Ishikawa (cell line): ENCODE data around the gene ZBTB16.

ENCODE experiments used
- CEBPB ChIP-seq: IDR thresholded peaks from 2 replicates; pipeline ENCODE4 v1.6.1; 2012
- CREB1 ChIP-seq: IDR thresholded peaks from 2 replicates; pipeline ENCODE4 v1.6.1; 2012; ENCODE audit warnings: low read depth
- EGR1 ChIP-seq: IDR thresholded peaks from 2 replicates; pipeline ENCODE4 v1.6.1; 2012
- EP300 ChIP-seq: IDR thresholded peaks from 2 replicates; pipeline ENCODE4 v1.6.1; 2012; ENCODE audit warnings: borderline replicate concordance
- FOXM1 ChIP-seq: IDR thresholded peaks from 2 replicates; pipeline ENCODE4 v1.6.1; 2012; ENCODE audit warnings: low read depth, borderline replicate concordance
- NFIC ChIP-seq: IDR thresholded peaks from 2 replicates; pipeline ENCODE4 v1.6.1; 2012
- RAD21 ChIP-seq: IDR thresholded peaks from 2 replicates; pipeline ENCODE4 v1.6.1; 2012; ENCODE audit warnings: low read depth
- TAF1 ChIP-seq: IDR thresholded peaks from 2 replicates; pipeline ENCODE4 v1.6.1; 2012; ENCODE audit warnings: low read depth, mild to moderate bottlenecking
- TCF12 ChIP-seq: IDR thresholded peaks from 2 replicates; pipeline ENCODE4 v1.6.1; 2012; ENCODE audit warnings: low read depth
- TEAD4 ChIP-seq: IDR thresholded peaks from 2 replicates; pipeline ENCODE4 v1.6.1; 2012
- YY1 ChIP-seq: IDR thresholded peaks from 2 replicates; pipeline ENCODE4 v1.6.1; 2012; ENCODE audit warnings: low read depth
- ZBTB7A ChIP-seq: IDR thresholded peaks from 2 replicates; pipeline ENCODE4 v1.6.1; 2012; ENCODE audit warnings: low read depth
- TF ChIP-seq, protein P1 (sequence below): IDR thresholded peaks from 2 replicates; pipeline ENCODE4 v1.6.1; 2012
- TF ChIP-seq, protein P2 (sequence below): IDR thresholded peaks from 2 replicates; pipeline ENCODE4 v1.6.1; 2012; ENCODE audit warnings: low read depth, mild to moderate bottlenecking
- TF ChIP-seq, protein P3 (sequence below): IDR thresholded peaks from 2 replicates; pipeline ENCODE4 v1.6.1; 2012

Gene ZBTB16

DNA sequence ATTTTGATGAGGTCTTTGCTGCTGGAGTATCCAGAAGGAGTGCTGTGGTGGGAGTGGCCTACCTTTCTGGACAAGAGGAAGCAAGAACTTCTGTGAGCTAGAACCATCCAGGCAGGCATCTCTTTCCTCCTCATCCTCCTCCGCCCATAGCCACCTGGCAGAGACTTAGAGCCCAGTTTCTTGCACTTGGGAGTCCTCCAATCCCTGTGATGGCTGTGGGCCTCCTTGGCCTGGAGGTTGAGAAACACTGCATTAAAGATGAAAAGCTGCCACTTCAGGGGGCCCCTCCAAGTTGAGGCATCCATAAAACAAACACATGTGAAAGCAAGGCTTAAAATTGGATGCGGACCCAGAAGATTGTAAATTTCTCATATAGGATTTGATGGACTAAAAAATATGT, 110.3 kb downstream of the ZBTB16 start:
- TF ChIP-seq NFIC (no peak), TEAD4 (no peak)

DNA sequence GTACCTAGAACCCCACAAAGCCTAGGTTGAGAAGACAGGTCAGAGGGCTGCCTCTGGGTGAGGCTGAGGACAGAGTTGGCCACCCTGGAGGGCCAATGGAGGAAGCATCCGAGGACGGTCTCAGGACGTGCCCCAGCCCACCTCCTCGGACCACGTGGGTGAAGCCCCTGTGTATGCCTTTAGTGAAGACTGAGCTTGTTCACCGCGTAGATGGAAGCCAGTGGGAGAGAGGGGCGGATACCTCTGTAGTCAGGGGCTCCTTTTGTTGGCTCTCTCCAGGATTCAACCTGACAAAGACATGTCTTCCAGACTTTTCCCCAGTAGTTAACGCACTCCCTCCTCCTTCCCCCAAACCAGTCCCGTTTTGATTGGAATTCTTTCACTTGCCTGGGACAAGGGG, 110.7 kb downstream of the ZBTB16 start:
- TF ChIP-seq EP300 (no peak), YY1 (no peak), TAF1 (no peak)
- TF ChIP-seq, protein P1, sequence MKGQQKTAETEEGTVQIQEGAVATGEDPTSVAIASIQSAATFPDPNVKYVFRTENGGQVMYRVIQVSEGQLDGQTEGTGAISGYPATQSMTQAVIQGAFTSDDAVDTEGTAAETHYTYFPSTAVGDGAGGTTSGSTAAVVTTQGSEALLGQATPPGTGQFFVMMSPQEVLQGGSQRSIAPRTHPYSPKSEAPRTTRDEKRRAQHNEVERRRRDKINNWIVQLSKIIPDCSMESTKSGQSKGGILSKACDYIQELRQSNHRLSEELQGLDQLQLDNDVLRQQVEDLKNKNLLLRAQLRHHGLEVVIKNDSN = no peak
- TF ChIP-seq, protein P2, sequence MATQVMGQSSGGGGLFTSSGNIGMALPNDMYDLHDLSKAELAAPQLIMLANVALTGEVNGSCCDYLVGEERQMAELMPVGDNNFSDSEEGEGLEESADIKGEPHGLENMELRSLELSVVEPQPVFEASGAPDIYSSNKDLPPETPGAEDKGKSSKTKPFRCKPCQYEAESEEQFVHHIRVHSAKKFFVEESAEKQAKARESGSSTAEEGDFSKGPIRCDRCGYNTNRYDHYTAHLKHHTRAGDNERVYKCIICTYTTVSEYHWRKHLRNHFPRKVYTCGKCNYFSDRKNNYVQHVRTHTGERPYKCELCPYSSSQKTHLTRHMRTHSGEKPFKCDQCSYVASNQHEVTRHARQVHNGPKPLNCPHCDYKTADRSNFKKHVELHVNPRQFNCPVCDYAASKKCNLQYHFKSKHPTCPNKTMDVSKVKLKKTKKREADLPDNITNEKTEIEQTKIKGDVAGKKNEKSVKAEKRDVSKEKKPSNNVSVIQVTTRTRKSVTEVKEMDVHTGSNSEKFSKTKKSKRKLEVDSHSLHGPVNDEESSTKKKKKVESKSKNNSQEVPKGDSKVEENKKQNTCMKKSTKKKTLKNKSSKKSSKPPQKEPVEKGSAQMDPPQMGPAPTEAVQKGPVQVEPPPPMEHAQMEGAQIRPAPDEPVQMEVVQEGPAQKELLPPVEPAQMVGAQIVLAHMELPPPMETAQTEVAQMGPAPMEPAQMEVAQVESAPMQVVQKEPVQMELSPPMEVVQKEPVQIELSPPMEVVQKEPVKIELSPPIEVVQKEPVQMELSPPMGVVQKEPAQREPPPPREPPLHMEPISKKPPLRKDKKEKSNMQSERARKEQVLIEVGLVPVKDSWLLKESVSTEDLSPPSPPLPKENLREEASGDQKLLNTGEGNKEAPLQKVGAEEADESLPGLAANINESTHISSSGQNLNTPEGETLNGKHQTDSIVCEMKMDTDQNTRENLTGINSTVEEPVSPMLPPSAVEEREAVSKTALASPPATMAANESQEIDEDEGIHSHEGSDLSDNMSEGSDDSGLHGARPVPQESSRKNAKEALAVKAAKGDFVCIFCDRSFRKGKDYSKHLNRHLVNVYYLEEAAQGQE = no peak

DNA sequence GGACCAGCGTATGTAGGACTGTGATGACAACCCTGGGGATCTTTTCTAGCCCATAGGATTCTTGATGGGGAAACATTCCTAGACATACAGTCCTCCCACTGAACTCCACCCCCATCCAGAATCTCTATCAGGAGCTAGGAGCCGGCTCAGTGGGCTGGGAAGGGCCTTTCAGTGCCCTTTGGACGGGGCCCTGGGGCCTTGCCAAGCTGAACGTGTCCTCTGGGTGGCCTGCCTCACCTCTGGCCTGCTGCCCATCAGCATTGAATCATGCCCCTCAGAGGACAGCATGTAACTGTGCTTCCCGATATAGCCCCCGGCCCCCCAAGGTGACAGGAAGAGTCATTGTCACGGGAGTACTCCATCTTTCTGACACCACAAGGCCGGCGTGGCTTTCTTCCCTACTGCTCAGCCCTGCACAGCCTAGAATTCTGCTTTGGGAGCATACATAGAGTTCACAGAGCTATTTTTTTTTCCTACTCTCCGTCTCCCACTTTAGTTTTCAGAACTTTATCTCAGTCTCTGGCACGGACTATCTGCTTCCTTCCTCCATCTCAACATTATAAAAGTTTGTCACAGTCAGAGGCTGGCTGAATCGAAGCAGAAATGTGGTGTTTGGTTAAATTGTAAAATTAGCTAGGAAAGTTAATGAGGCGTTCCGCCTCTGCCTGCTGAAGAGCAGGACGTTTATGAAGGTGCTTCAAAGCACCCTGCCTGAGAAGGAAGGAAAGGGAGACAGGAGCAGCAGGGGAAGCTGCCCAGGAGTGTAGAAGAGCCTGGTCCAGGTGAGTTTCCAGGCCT, 111.9 kb downstream of the ZBTB16 start:
- TF ChIP-seq CREB1 = no peak
- TF ChIP-seq TEAD4 = no peak
- TF ChIP-seq FOXM1 = no peak
- TF ChIP-seq, protein P2 = no peak
- TF ChIP-seq EGR1 = no peak
- TF ChIP-seq EP300 = no peak
- TF ChIP-seq NFIC = no peak
- no peak for TF ChIP-seq CEBPB
- TF ChIP-seq, protein P3, sequence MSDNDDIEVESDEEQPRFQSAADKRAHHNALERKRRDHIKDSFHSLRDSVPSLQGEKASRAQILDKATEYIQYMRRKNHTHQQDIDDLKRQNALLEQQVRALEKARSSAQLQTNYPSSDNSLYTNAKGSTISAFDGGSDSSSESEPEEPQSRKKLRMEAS = no peak
- no peak for TF ChIP-seq ZBTB7A
- no peak for TF ChIP-seq YY1
- TF ChIP-seq TCF12 = no peak
- TF ChIP-seq, protein P1 = no peak
- no peak for TF ChIP-seq RAD21
- no peak for TF ChIP-seq TAF1

DNA sequence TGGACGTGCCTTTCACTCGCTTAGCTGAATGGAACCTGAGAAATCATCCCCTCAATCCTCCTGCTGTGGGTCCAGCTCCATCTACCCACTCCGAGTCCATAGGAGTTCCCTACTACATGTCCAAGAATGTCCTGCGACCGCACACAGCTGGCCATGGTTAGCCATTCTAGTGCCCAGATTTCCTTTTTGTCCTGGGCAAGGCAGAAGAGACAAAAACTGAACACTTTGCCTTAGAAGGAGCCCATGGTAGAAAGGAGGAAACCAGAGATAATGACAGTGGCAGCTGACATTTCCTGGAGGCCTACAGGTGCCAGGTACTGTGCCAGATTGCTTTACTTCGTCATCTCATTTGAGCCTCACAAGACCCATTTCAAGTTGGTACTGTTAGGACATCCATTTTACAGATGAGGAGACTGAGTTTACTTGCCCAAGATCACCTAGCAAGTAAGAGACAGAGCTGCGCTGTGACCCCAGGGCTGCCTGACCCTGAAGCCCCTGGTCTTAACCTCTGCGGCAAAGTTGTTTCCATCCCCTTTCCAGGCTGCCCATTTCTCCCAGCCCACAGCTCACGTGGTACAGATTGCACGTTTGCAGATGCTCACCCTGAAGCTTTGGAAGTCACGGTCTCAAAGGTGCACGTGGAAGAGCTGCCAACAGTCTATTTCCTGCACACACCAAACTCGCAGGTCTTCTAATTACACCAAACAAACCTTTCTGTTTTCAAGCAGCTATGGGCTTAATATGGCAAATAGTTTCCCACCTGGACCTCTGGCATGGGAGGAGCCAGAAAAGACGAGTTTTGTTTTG, 112.7 kb downstream of the ZBTB16 start:
- TF ChIP-seq FOXM1 (no peak), NFIC (no peak), CREB1 (no peak), YY1 (no peak), EP300 (no peak), TEAD4 (no peak), ZBTB7A (no peak), EGR1 (no peak), TAF1 (no peak)
- TF ChIP-seq, protein P1 = no peak
- TF ChIP-seq, protein P2 = no peak
- TF ChIP-seq, protein P3 = no peak
